ENCODE measurements around the gene ZNF804B. TPM values are rescaled to one million over a fixed set of nuclear protein-coding genes. Genes with fewer than 3 reads are reported as not detected.

The ZNF804B gene
- total and polyA plus RNA-seq, 2 donors from 2014 or later: 0.19 TPM; not detected in 1

DNA sequence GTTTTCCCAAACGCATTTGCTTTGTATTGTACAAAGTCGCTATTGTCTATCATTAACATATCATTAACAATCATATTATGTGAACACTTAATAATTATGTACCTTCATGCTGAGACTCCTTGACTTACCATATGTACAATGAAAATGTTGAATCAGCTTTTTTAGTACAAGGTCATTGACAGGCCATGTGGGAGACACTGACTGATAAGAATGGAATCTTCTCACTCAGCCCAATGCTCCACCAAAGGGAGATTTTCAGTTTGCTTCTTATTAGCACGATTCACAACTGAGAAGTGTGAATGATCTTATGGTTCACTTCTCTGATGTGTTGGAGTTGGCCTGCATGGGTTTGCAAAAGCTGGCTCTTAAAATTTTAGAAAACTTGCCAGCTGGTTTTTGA, 289.5 kb downstream of the ZNF804B start:
- no peaks in the 10 kb centered on the region for H3K27me3 ChIP-seq (ENCODE audit: control insufficient read depth, insufficient read depth, low read length)
- TF ChIP-seq CTCF (IDR thresholded peaks at IDR 0.05; ENCODE audit: borderline replicate concordance, extremely low read depth, insufficient read depth): no peak
- H3K9ac ChIP-seq (ENCODE audit: low read length in 3 of 3): no peak overlapping the region
- no peak overlapping the region for H3K27ac ChIP-seq (ENCODE audit: low read depth in 2 of 2, low read length in 2 of 2)
- intact Hi-C loops (cut with DNase I): no loop called here
- H3K4me1 ChIP-seq (ENCODE audit: control insufficient read depth in 2 of 3, insufficient read depth in 2 of 3, low read depth in 1 of 3, low read length in 3 of 3): no peaks in the 10 kb centered on the region
- FAIRE-seq (no peak), DNase-seq (no peak)
- H3K36me3 ChIP-seq (ENCODE audit: control insufficient read depth in 2 of 3, insufficient read depth in 3 of 3, low read length in 3 of 3): no peaks in the 10 kb centered on the region
- no peak overlapping the region for H3K4me3 ChIP-seq (ENCODE audit: low read length in 3 of 3)
- H3K9me3 ChIP-seq (ENCODE audit: control insufficient read depth in 2 of 3, insufficient read depth in 1 of 3, low read length in 3 of 3): no peaks in the 10 kb centered on the region

- DNase-seq (no peak), FAIRE-seq (no peak)
- H3K36me3 ChIP-seq (ENCODE audit: control insufficient read depth in 2 of 3, insufficient read depth in 3 of 3, low read length in 3 of 3): no peaks in the 10 kb centered on the region
- no peak overlapping the region for H3K27ac ChIP-seq (ENCODE audit: low read depth in 2 of 2, low read length in 2 of 2)
- no peak for TF ChIP-seq CTCF (IDR thresholded peaks at IDR 0.05; ENCODE audit: borderline replicate concordance, extremely low read depth, insufficient read depth)
- H3K27me3 ChIP-seq (ENCODE audit: control insufficient read depth, insufficient read depth, low read length): no peaks in the 10 kb centered on the region
- intact Hi-C loops (cut with DNase I): no loop called here
- no peaks in the 10 kb centered on the region for H3K4me1 ChIP-seq (ENCODE audit: control insufficient read depth in 2 of 3, insufficient read depth in 2 of 3, low read depth in 1 of 3, low read length in 3 of 3)
- no peak overlapping the region for H3K9ac ChIP-seq (ENCODE audit: low read length in 3 of 3)
- no peaks in the 10 kb centered on the region for H3K9me3 ChIP-seq (ENCODE audit: control insufficient read depth in 2 of 3, insufficient read depth in 1 of 3, low read length in 3 of 3)
- H3K4me3 ChIP-seq (ENCODE audit: low read length in 3 of 3): no peak overlapping the region
Observed at GRCh38 chr7:89053130-89053529, 293.6 kb downstream of the ZNF804B start.

DNA sequence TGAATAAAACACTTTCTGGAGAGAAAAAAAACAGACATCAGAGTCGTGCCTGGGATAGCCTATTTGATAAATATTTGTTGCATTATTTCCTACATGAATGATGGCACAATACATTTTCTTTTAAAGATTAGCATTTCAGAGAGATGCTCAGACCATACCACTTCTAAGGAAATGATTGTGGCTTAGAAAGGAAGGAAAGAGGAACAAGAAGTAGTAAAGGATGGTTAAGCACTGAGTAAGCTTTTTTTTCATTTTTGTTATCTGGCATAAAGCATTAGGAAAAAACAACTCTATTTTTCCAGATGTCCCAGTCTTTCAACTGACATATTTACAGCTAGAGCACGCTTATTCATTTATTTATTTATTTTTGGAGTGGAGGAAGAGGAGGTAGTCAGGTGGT, 294.9 kb downstream of the ZNF804B start:
- H3K27me3 ChIP-seq (ENCODE audit: control insufficient read depth, insufficient read depth, low read length): no peaks in the 10 kb centered on the region
- no peaks in the 10 kb centered on the region for H3K36me3 ChIP-seq (ENCODE audit: control insufficient read depth in 2 of 3, insufficient read depth in 3 of 3, low read length in 3 of 3)
- no peak overlapping the region for H3K27ac ChIP-seq (ENCODE audit: low read depth in 2 of 2, low read length in 2 of 2)
- H3K9me3 ChIP-seq (ENCODE audit: control insufficient read depth in 2 of 3, insufficient read depth in 1 of 3, low read length in 3 of 3): no peaks in the 10 kb centered on the region
- no peak for TF ChIP-seq CTCF (IDR thresholded peaks at IDR 0.05; ENCODE audit: borderline replicate concordance, extremely low read depth, insufficient read depth)
- no peak for FAIRE-seq
- intact Hi-C loops (cut with DNase I): no loop called here
- H3K9ac ChIP-seq (ENCODE audit: low read length in 3 of 3): no peak overlapping the region
- H3K4me3 ChIP-seq (ENCODE audit: low read length in 3 of 3): no peak overlapping the region
- DNase-seq: no peak
- no peaks in the 10 kb centered on the region for H3K4me1 ChIP-seq (ENCODE audit: control insufficient read depth in 2 of 3, insufficient read depth in 2 of 3, low read depth in 1 of 3, low read length in 3 of 3)

GRCh38 chr7:89060234-89060633, 300.7 kb downstream of the ZNF804B start:
- TF ChIP-seq CTCF (IDR thresholded peaks at IDR 0.05; ENCODE audit: borderline replicate concordance, extremely low read depth, insufficient read depth): no peak
- no peaks in the 10 kb centered on the region for H3K4me1 ChIP-seq (ENCODE audit: control insufficient read depth in 2 of 3, insufficient read depth in 2 of 3, low read depth in 1 of 3, low read length in 3 of 3)
- no peaks in the 10 kb centered on the region for H3K9me3 ChIP-seq (ENCODE audit: control insufficient read depth in 2 of 3, insufficient read depth in 1 of 3, low read length in 3 of 3)
- no peak overlapping the region for H3K9ac ChIP-seq (ENCODE audit: low read length in 3 of 3)
- intact Hi-C loops (cut with DNase I): no loop called here
- no peaks in the 10 kb centered on the region for H3K36me3 ChIP-seq (ENCODE audit: control insufficient read depth in 2 of 3, insufficient read depth in 3 of 3, low read length in 3 of 3)
- FAIRE-seq: no peak
- H3K27me3 ChIP-seq (ENCODE audit: control insufficient read depth, insufficient read depth, low read length): no peaks in the 10 kb centered on the region
- H3K4me3 ChIP-seq (ENCODE audit: low read length in 3 of 3): no peak overlapping the region
- no peak overlapping the region for H3K27ac ChIP-seq (ENCODE audit: low read depth in 2 of 2, low read length in 2 of 2)
- DNase-seq: no peak
